Stimulated activated CD4-positive, alpha-beta T cell treated with anti-CD3 and anti-CD28 coated beads, Interleukin-15, amount 100 ng/mL, for 1 hour (primary cell): ENCODE measurements around the gene CCNL2.
A peak's percentile ranks its signal among the peaks of the same experiment; 100 is the strongest.

Experiments used
- DNase-seq, 2 donors: peaks; one replicate each; pipeline ENCODE4 v3.0.0-alpha.2; 2020; ENCODE audit warnings: low read depth in 1 of 2, low spot score in 1 of 2

The CCNL2 gene

DNA sequence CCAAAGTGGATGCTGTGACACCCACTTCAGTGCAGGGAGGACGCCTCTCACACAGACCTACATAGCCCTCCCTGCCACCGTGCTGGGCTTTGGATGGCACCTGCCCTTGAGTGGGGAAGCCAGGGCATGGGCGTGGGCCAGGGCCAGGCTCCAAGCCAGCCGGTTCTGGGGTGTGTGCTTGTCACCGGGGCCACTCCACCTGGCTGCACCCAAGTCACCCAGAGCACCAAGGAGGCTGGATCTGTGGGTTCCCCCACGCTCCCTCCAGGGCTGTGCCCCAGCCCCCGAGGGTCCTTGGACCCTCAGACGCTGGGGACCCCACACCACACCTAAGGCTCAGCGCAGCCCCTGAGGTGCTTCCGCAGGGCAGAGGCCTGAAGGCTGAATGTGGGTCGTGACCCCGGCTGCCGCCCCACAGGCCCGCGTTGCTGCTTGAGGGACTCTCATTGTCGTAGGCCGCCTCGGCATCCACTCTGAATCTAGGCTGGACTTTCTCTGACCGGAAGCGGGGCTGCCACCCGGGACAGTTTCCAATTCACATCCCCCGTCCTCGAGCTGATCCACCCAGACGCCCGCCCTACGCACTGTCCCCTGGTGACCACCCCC, 42.2 kb downstream of the CCNL2 start:
- DNase-seq = no peak

DNA sequence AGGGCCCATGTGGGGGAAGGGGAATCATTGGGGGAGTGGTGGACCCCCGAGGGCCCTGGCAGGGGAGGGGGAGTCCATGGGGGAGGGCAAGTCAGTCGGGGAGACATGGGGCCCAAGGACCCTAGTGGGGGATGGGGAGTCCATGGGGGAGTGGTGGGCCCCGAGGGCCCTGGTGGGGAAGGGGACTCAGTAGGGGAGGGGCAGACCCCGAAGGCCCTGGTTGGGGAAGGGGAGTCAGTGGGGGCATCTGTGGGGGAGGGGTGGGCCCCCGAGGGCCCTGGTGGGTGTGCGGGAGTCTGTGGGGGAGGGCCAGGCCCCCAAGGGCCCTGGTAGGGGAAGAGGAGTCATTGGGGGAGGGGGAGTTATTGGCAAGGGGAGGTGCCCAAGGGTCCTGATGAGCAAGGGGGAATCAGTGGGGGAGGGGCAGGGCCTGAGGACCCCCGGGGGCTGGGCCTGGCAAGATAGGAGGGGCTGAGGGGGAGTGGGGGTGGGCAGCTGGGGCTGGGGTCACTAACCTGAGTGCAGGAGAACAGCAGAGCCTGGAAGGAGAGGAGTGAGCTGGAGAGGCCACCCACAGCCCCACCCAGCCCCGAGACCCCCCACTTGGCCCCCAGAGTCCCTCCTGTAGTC, 42.9 kb downstream of the CCNL2 start:
- no peak for DNase-seq

GRCh38 chr1:1355416-1355815, 43.7 kb downstream of the CCNL2 start:
- no peak for DNase-seq

DNA sequence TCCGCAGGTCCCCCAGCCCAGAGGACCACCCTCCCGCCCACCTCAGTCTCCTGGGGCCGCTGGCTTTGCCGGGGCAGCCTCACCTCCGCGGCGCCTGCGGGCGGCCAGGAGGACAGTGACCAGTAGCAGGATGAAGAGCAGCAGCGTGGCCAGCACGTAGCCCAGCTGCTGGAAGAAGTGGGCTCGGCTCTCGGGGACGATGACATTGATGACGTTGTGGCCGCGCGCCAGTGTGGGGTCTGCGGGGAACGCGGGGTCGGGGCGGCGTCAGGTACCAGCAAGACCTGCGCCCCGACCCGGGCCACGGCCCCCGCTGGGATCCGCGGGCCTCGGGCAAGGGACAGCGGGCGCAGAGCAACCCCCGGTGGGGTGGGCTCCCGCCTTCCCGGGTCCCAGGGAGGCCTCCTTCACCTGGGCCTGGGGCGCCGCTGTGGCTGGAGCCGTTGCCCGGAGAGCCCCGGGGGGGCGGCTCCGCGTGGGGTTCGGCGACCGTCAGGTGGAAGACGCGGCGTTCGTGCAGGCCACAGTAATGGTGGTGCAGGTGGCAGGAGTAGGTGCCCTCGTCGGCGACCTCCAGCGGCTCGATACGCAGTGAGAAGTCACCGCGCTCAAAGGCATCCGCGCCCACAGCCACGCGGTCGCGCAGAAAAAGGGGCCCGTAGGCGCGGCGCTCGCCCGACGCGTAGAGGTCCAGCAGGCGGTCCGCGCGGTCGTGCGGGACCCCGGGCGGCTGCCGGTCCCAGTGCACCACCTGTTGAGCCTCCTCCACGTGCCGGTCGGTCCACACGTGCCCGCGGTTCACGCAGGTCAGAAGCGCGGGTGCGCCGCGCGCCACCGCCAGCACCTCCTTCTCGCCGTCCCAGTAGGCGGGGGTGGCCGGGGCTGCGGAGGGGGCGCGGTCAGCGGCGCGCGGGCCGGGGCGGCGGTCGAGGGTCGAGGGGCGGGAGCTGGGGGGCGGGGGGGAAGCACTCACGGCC, 44.6 kb downstream of the CCNL2 start:
- no peak for DNase-seq

GRCh38 chr1:1353389-1354151, 45.6 kb downstream of the CCNL2 start:
- DNase-seq = no peak

- DNase-seq = no peak
These were observed 46.2 kb downstream of the CCNL2 start for GRCh38 chr1:1352786-1353388.

DNA sequence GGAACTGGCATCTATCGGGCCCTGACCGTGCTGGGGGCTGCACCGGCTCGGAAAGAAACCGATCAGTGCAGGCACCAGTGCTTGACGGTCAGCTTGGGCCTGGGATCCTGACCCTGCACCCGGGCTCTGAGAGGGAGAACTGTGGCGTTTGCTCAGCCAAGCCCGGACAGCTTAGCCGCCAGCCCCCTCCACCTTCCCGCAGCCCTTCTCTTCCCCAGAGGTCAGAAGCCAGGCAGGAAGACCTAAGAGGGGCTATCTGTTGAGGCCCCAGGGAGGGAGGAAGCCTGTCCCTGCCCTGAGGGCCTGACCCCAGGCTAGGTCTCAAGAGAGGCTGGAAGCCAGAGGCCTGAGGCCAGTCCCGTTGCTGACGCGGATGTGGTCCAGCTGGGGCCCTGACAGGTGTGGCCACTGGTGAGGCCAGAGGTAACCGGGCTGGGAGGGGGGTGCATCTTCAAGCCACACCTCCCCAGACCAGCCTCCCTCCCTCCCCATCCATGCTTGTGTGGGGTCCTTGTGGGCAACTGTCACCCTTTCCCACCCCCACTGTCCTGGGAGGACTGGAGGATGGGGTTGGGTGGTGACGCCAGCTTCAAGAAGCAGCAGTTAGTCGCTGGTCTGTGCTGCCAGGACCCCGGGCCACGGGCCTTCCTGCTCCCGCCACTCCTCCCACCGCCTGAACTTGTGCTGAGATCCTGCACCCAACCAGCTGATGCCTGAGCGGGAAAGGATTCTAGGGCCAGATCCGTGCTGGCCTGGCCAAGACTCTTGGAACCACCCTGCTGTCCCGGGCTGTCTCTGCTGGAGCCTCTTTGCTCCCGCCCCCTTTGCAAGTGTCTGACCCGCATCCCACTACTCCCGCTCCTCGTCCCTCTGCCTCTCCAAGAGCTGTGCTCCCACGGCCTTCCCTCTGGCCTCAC, 47.4 kb downstream of the CCNL2 start:
- DNase-seq = no peak

DNA sequence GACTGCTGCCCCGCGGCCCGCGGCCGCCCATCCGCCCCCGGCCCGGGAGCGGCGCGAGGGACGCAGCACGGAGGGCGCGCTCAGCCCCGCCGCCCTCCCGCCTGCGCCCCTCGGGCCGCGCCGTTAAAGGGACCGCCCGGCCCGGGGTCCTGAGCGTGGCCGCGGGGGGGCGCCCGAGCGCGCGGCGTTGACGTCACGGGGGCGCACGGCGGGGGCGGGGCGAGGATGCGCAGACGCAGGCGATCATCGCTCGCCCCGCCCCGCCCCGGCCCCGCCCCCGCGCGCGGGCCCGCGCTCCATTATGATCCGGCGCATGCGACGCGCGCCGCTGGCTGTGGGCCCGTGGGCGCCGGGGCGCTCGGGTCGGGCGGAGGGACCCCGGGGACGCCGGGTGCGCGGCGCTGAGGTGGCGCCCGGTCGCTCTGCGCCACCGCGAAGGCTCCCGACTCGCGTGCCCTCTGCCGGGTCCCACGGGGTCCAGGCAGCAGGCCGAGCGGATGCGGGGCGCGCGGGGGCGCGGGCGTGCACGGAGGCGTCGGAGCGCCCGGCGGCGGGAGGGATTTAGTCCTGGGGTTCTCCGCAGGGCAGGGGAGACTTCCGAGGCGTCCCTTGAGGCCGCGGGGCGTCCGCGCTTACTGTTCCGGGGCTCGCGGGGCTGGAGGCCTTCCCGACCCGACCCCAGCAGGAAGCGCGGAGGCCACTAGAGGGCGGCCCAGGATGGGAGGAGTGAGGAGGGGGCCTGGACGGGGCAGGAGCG, 49.7 kb downstream of the CCNL2 start, which contains the start of gene DVL1:
Gene DVL1, minus strand, starts transcription at position 163 of the 757 bp plus-strand sequence. CDS start 353 bp downstream, outside the sequence.
- DNase-seq = peak; percentile 61 to 67

DNA sequence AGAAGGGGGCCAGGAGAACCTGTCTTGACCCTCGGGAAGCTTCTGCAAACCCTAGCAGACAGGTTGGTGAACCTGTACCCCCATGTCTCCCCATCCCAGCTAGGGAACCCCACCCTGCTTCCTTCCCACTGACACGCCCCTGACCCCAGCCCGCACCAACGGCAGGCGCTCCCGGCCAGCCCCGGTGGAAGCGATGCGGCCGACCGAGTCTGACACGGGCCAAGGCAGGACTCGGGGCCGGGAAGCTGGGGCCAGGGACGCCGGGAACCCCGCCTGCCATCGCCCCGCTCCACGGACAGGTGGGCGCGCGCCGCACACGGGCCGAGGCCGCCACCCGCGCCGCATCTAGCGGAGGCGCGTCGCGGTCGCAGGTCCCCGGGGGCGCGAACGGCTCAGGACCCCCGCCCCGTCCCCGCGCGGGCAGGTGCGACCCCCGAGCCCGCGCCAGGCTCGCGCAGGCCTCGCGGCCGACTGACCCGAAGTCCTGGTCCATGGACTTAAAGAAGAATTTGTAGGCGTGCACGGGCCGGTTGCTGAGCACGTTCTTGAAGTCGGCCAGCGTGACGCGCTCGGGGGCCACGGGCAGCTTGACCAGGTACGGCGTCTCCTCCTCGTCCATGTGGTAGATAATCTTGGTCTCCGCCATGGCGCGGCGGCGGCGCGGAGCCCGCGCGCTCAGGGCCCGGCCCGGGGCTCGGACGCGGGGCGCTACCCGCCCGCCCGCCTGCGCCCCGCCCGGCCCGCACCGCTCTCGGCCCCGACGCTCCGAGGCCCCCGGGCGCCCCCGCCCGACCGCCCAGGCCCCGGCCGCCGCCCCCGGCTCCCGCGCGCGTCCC, 50.5 kb downstream of the CCNL2 start:
- no peak for DNase-seq

GRCh38 chr1:1347663-1348419, 51.3 kb downstream of the CCNL2 start:
- no peak for DNase-seq

GRCh38 chr1:1347026-1347595, 52.0 kb downstream of the CCNL2 start:
- DNase-seq = no peak

- DNase-seq = no peak
These were observed 52.6 kb downstream of the CCNL2 start for GRCh38 chr1:1346501-1346890.

DNA sequence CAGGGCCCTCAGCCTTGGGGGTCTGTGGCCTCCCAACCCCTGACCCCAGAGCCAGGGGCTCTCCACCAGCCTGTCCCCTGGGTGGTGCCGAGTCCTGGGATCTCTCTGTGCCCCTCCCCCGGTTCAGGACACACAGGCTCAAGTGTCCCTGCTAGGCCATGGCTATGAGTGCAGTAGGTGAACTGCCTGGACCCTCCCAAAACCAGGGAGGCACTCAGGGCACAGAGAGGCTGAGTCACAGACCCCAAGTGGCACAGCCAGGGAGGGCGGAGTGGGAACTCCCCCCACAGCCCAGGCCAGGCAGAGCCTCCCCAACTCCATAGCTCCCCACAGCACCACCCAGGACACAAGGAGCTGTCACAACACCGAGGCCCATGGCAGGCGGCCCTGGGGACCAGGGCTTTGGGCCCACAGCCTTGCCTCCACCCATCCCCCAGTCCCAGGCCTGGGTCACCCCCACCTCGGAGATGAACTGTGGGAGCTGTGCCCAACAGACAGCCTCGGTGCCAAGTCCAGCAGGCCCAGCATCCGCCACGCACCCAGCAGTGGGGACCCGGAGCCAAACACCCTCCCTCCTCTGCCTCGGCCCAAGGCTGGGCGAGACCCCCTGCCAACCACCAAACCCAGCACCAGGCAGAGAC, 53.2 kb downstream of the CCNL2 start:
- no peak for DNase-seq

DNA sequence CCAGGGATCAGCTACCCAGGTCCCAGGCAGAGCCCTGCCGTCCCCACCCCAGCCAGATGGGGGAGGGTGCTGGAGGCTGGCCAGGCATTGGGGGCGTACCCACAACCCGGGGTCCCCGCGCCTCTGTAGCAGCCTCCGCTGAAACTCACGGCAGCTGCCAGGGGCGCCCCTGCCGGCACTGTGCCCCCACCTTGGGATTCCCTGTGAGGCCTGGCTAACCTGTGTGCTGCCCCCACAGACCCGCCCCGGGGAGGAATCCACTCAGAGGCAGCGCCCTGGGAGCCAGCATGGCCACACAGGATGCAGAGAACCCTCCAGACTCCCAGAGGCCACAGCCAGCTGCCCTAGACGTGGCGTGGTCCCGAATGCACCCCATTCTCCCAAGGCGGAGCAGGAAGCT, 53.8 kb downstream of the CCNL2 start:
- no peak for DNase-seq

GRCh38 chr1:1344655-1345361, 54.3 kb downstream of the CCNL2 start:
- DNase-seq = peak in 1 of 2 donors; percentile 29
